ENCODE measurements around the gene AZGP1. TPM values are rescaled to one million over a fixed set of nuclear protein-coding genes. Genes with fewer than 3 reads are reported as not detected.
A peak's percentile ranks its signal among the peaks of the same experiment; 100 is the strongest.
"Not testable (repeated sequence)": the region's sequence is repeated elsewhere in the genome, so short reads cannot be mapped to it uniquely, and the experiment has no call there.

Gene AZGP1
- total RNA-seq, 1 donor from 2014 or later, result 0.44 TPM

GRCh38 chr7:99996755-99997544, 21.1 kb upstream of the AZGP1 start:
- Mint-ChIP-seq H3K4me1 (ENCODE audit: low read depth, unreplicated experiment) (peaks cover 6% of the 10 kb centered on the region), H3K27ac (ENCODE audit: unreplicated experiment) (peak overlapping the region; percentile 87), H3K4me3 (ENCODE audit: unreplicated experiment) (peak overlapping the region; percentile 74), H3K27me3 (ENCODE audit: unreplicated experiment) (no peaks in the 10 kb centered on the region), H3K9me3 (ENCODE audit: unreplicated experiment) (no peaks in the 10 kb centered on the region), H3K36me3 (ENCODE audit: unreplicated experiment) (no peaks in the 10 kb centered on the region)
- DNase-seq, result no peak
- no peak for TF ChIP-seq CTCF (IDR thresholded peaks at IDR 0.05; ENCODE audit: partially characterized antibody, unreplicated experiment)

- Mint-ChIP-seq H3K27me3 (ENCODE audit: unreplicated experiment) (peaks cover 5% of the 10 kb centered on the region), H3K4me1 (ENCODE audit: low read depth, unreplicated experiment) (peaks cover 8% of the 10 kb centered on the region), H3K36me3 (ENCODE audit: unreplicated experiment) (no peaks in the 10 kb centered on the region), H3K27ac (ENCODE audit: unreplicated experiment) (no peak overlapping the region), H3K9me3 (ENCODE audit: unreplicated experiment) (no peaks in the 10 kb centered on the region), H3K4me3 (ENCODE audit: unreplicated experiment) (no peak overlapping the region)
- no peak for TF ChIP-seq CTCF (IDR thresholded peaks at IDR 0.05; ENCODE audit: partially characterized antibody, unreplicated experiment)
- DNase-seq, result no peak
Measured at GRCh38 chr7:99994819-99995218, 19.0 kb upstream of the AZGP1 start.

- H3K4me1 Mint-ChIP-seq (ENCODE audit: low read depth, unreplicated experiment), result peaks cover 8% of the 10 kb centered on the region
- peak overlapping the region; percentile 20 for H3K4me3 Mint-ChIP-seq (ENCODE audit: unreplicated experiment)
- no peaks in the 10 kb centered on the region for H3K36me3 Mint-ChIP-seq (ENCODE audit: unreplicated experiment)
- peak overlapping the region; percentile 31 for H3K27ac Mint-ChIP-seq (ENCODE audit: unreplicated experiment)
- TF ChIP-seq CTCF (IDR thresholded peaks at IDR 0.05; ENCODE audit: partially characterized antibody, unreplicated experiment), result no peak
- H3K9me3 Mint-ChIP-seq (ENCODE audit: unreplicated experiment), result peaks cover 3% of the 10 kb centered on the region
- peaks cover 5% of the 10 kb centered on the region for H3K27me3 Mint-ChIP-seq (ENCODE audit: unreplicated experiment)
- DNase-seq, result no peak
Measured at GRCh38 chr7:99992330-99993038, 16.7 kb upstream of the AZGP1 start.

GRCh38 chr7:99991543-99991942, 15.7 kb upstream of the AZGP1 start:
- H3K27me3 Mint-ChIP-seq (ENCODE audit: unreplicated experiment); H3K36me3 Mint-ChIP-seq (ENCODE audit: unreplicated experiment): not testable (repeated sequence)

GRCh38 chr7:99990460-99990852, 14.6 kb upstream of the AZGP1 start:
- H3K27ac Mint-ChIP-seq (ENCODE audit: unreplicated experiment), result peak overlapping the region; percentile 92
- H3K4me3 Mint-ChIP-seq (ENCODE audit: unreplicated experiment), result peak overlapping the region; percentile 86
- H3K27me3 Mint-ChIP-seq (ENCODE audit: unreplicated experiment), result peaks cover 5% of the 10 kb centered on the region
- no peaks in the 10 kb centered on the region for H3K36me3 Mint-ChIP-seq (ENCODE audit: unreplicated experiment)
- H3K4me1 Mint-ChIP-seq (ENCODE audit: low read depth, unreplicated experiment), result peaks cover 8% of the 10 kb centered on the region
- peaks cover 5% of the 10 kb centered on the region for H3K9me3 Mint-ChIP-seq (ENCODE audit: unreplicated experiment)
- no peak for TF ChIP-seq CTCF (IDR thresholded peaks at IDR 0.05; ENCODE audit: partially characterized antibody, unreplicated experiment)
- DNase-seq, result no peak

More at GRCh38 chr7:99991543-99991942, 15.7 kb upstream of the AZGP1 start:
- DNase-seq; H3K4me1 Mint-ChIP-seq (ENCODE audit: low read depth, unreplicated experiment); H3K9me3 Mint-ChIP-seq (ENCODE audit: unreplicated experiment): not testable (repeated sequence)
- Mint-ChIP-seq H3K27ac (ENCODE audit: unreplicated experiment) (peak overlapping the region; percentile 5), H3K4me3 (ENCODE audit: unreplicated experiment) (peak overlapping the region; percentile 28)
